DOHH2 (cell line): ENCODE data around the gene SEC14L1.
"Not testable (repeated sequence)": the region's sequence is repeated elsewhere in the genome, so short reads cannot be mapped to it uniquely, and the experiment has no call there.

Experiments used
- H3F3A ChIP-seq: fragments of 200-600 bp; sonication (generic), shearing (Covaris generic); 2 replicates; pipeline ENCODE4 v1.6.0; 2016; ENCODE audit warnings: antibody characterized with exemption, mild to moderate bottlenecking; ENCODE audit not compliant: control insufficient read depth, insufficient read depth
- H3K27ac ChIP-seq: fragments of 200-600 bp; sonication (generic); 2 replicates; pipeline ENCODE4 v1.5.1; 2014; ENCODE audit warnings: low read depth, mild to moderate bottlenecking, low read length, moderate library complexity
- H3K27me3 ChIP-seq: fragments of 200-600 bp; sonication (generic); 2 replicates; pipeline ENCODE4 v1.6.1; 2014; ENCODE audit warnings: mild to moderate bottlenecking, low read length, mixed read lengths; ENCODE audit not compliant: control insufficient read depth
- H3K36me3 ChIP-seq: fragments of 200-600 bp; sonication (generic); 2 replicates; pipeline ENCODE4 v1.6.1; 2014; ENCODE audit warnings: mild to moderate bottlenecking, low read length, moderate library complexity, mixed read lengths; ENCODE audit not compliant: control insufficient read depth
- H3K4me1 ChIP-seq: fragments of 200-600 bp; sonication (generic); 2 replicates; pipeline ENCODE4 v1.6.1; 2014; ENCODE audit warnings: mild to moderate bottlenecking, low read length, mixed read lengths; ENCODE audit not compliant: control insufficient read depth
- H3K4me2 ChIP-seq: fragments of 200-600 bp; sonication (generic); 2 replicates; pipeline ENCODE4 v1.6.0; 2014; ENCODE audit warnings: mild to moderate bottlenecking, low read length, moderate library complexity
- H3K4me3 ChIP-seq: fragments of 200-600 bp; sonication (generic); 2 replicates; pipeline ENCODE4 v1.5.1; 2014; ENCODE audit warnings: mild to moderate bottlenecking, low read length, mixed read lengths
- H3K79me2 ChIP-seq: fragments of 200-600 bp; sonication (generic); 2 replicates; pipeline ENCODE4 v1.6.1; 2014; ENCODE audit warnings: mild to moderate bottlenecking, low read length, mixed read lengths; ENCODE audit not compliant: control insufficient read depth
- H3K9me2 ChIP-seq: fragments of 200-600 bp; sonication (generic); replicated peaks from 2 replicates; pipeline ENCODE4 v1.6.1; 2014; ENCODE audit warnings: mild to moderate bottlenecking, low read length, mixed read lengths; ENCODE audit not compliant: control insufficient read depth
- H3K9me3 ChIP-seq: fragments of 200-600 bp; sonication (generic); 2 replicates; pipeline ENCODE4 v1.6.1; 2014; ENCODE audit warnings: antibody characterized with exemption, low read length, mixed read lengths; ENCODE audit not compliant: control insufficient read depth, insufficient read depth
- H4K20me1 ChIP-seq: fragments of 200-600 bp; sonication (generic); 2 replicates; pipeline ENCODE4 v1.6.0; 2014; ENCODE audit warnings: low read depth, mild to moderate bottlenecking, antibody characterized with exemption, low read length, moderate library complexity; ENCODE audit not compliant: control insufficient read depth, insufficient read depth
- EZH2phosphoT487 ChIP-seq: fragments of 200-600 bp; sonication (generic); IDR thresholded peaks from 2 replicates; pipeline ENCODE4 v1.6.1; 2017; ENCODE audit warnings: borderline replicate concordance, mild to moderate bottlenecking, antibody characterized with exemption, low read length, moderate library complexity, mixed read lengths
- TF ChIP-seq, protein P1 (sequence below): fragments of 200-600 bp; sonication (generic); IDR thresholded peaks from one replicate; pipeline ENCODE4 v1.5.1; 2014; ENCODE audit warnings: antibody characterized with exemption, mild to moderate bottlenecking, low read depth, low read length; ENCODE audit not compliant: poor library complexity, severe bottlenecking

Gene SEC14L1

DNA sequence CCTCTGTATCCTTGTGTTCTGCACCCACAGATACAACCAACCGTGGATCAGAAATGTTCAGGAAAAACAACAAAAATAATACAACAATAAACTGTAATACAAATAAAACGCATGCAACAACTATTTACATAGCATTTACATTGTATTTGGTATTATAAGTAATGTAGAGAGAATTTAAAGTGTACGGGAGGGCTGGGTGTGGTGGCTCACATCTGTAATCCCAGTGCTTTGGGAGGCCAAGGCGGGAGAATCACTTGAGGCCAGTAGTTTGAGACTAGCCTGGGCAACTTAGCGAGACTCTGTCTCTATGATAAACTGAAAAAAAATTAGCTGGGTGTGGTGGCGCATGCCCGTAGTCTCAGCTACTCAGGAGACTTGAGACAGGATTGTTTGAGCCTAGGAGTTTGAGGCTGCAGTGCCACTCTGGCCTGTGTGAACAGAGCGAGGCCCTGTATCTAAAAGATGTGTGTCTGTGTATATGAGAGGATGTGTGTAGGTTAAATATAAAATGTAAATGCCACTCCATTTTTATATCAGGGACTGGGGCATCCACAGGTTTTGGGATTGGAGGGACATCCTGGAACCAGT lies 13.3 kb downstream of the SEC14L1 start:
- H3F3A ChIP-seq = peaks cover 13% of the 10 kb centered on the region; the same call in 1 of the 2 replicates
- H3K36me3 ChIP-seq = peaks cover 84% of the 10 kb centered on the region
- no peaks in the 10 kb centered on the region for H3K9me3 ChIP-seq
- no peaks in the 10 kb centered on the region for H3K27me3 ChIP-seq
- H3K27ac ChIP-seq = peak overlapping the region; percentile 28; the same call in 1 of the 2 replicates
- peak overlapping the region; percentile 70 for H3K4me2 ChIP-seq
- no peaks in the 10 kb centered on the region for H3K9me2 ChIP-seq
- no peak for TF ChIP-seq EZH2phosphoT487
- TF ChIP-seq, protein P1, sequence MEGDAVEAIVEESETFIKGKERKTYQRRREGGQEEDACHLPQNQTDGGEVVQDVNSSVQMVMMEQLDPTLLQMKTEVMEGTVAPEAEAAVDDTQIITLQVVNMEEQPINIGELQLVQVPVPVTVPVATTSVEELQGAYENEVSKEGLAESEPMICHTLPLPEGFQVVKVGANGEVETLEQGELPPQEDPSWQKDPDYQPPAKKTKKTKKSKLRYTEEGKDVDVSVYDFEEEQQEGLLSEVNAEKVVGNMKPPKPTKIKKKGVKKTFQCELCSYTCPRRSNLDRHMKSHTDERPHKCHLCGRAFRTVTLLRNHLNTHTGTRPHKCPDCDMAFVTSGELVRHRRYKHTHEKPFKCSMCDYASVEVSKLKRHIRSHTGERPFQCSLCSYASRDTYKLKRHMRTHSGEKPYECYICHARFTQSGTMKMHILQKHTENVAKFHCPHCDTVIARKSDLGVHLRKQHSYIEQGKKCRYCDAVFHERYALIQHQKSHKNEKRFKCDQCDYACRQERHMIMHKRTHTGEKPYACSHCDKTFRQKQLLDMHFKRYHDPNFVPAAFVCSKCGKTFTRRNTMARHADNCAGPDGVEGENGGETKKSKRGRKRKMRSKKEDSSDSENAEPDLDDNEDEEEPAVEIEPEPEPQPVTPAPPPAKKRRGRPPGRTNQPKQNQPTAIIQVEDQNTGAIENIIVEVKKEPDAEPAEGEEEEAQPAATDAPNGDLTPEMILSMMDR = no peak
- H3K4me3 ChIP-seq = peak overlapping the region; percentile 23; the same call in 1 of the 2 replicates
- peaks cover 37% of the 10 kb centered on the region for H4K20me1 ChIP-seq
- peaks cover 99% of the 10 kb centered on the region for H3K4me1 ChIP-seq
- H3K79me2 ChIP-seq = peaks cover 100% of the 10 kb centered on the region

DNA sequence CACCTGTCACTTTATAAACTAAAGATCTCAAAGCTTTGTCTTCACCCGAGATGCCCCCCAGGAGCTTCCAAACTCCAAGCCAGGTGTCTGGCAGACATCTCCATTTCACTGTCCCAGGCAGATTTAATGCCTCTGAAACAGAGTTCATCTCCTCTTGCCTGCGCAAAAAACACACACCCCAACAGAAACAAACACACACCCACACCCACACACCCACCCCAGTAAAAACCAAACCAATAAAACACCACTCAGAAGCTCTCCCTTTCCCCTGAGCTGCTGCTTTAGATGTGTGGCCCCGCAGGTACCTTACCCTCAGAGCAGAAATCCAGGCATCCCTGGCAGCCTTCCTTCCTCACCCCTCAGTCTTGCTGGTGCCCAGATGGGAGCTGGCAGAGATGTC lies 14.4 kb downstream of the SEC14L1 start:
- Histone ChIP-seq H3K4me3 (peak overlapping the region; percentile 23; the same call in 1 of the 2 replicates), H3K79me2 (peaks cover 100% of the 10 kb centered on the region), H3K27ac (peak overlapping the region; percentile 28), H3K36me3 (peaks cover 82% of the 10 kb centered on the region), H4K20me1 (peaks cover 39% of the 10 kb centered on the region), H3K9me3 (no peaks in the 10 kb centered on the region), H3F3A (peaks cover 19% of the 10 kb centered on the region), H3K27me3 (no peaks in the 10 kb centered on the region), H3K4me1 (peaks cover 100% of the 10 kb centered on the region), H3K4me2 (peak overlapping the region; percentile 70), H3K9me2 (no peaks in the 10 kb centered on the region)
- TF ChIP-seq, protein P1 = no peak
- no peak for TF ChIP-seq EZH2phosphoT487

DNA sequence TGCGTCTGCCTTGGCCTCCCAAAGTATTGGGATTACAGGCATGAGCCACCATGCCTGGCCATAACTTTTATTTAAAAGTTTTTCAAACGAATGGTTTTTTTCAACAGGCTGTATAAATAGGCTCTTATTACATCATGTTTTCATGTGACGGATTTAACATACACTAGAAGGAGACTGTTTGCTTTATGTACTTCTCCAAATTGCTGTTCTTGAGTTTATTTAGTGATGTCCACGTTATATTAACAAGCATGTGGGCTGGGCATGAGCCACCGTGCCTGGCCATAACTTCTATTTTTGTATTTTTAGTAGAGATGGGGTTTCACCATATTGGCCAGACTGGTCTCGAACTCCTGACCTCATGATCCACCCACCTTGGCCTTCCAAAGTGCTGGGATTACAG lies 17.0 kb downstream of the SEC14L1 start:
- not testable (repeated sequence) for H3K4me2 ChIP-seq, H3K27ac ChIP-seq, H3K9me2 ChIP-seq, H3K9me3 ChIP-seq, H3K4me3 ChIP-seq, H3K27me3 ChIP-seq
- peaks cover 79% of the 10 kb centered on the region for H3K36me3 ChIP-seq
- H4K20me1 ChIP-seq = peaks cover 47% of the 10 kb centered on the region
- peaks cover 100% of the 10 kb centered on the region for H3K79me2 ChIP-seq
- H3F3A ChIP-seq = peaks cover 36% of the 10 kb centered on the region
- H3K4me1 ChIP-seq = peaks cover 100% of the 10 kb centered on the region

DNA sequence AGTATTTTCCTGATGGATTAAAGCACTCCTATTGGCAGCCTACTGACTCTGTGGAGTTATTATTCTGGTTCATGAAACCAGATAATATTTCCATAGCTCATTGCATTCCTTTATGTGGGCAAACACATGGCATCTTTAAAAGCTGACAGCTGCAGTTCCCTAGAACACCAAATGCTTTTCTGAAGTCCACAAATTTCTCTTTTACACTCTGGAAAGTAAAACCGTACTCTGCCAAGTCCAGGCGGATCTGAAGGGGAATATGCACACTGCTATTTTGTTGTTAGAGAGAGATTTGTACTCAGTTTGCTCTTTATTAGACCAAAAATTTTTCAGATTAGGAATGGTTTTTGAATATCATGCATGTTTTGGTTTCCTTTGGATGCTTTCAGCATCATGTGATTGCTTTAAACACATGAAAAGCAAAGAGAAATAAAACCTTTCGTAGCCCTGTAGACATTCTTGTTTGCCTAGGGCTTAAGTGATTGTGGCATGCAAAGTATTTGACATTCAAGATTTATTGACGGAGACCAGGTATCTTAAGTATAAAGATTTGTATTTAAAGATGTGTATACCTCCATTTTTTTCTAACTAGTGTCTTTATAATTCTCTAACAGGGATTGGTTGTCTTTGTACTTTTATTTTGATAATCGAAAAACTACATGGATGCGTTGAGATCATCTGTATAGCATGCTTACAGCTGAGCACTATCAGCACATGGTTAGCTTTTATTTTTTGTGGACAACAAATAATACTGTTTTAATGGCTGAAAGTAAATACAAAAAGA lies 19.5 kb downstream of the SEC14L1 start:
- Histone ChIP-seq H3F3A (peaks cover 31% of the 10 kb centered on the region), H3K36me3 (peaks cover 85% of the 10 kb centered on the region), H3K4me1 (peaks cover 100% of the 10 kb centered on the region), H3K4me2 (peak overlapping the region; percentile 45), H4K20me1 (peaks cover 43% of the 10 kb centered on the region), H3K4me3 (no peak overlapping the region), H3K79me2 (peaks cover 100% of the 10 kb centered on the region), H3K9me2 (no peaks in the 10 kb centered on the region), H3K9me3 (no peaks in the 10 kb centered on the region), H3K27ac (peak overlapping the region; percentile 28; the same call in 1 of the 2 replicates), H3K27me3 (no peaks in the 10 kb centered on the region)
- TF ChIP-seq EZH2phosphoT487 = no peak
- TF ChIP-seq, protein P1 = no peak
